Hindlimb muscle (tissue), 1 donor: ENCODE results near the gene INPP5K. TPM values are rescaled to one million over a fixed set of nuclear protein-coding genes. Genes with fewer than 3 reads are reported as not detected.
"Not testable (repeated sequence)": the region's sequence is repeated elsewhere in the genome, so short reads cannot be mapped to it uniquely, and the experiment has no call there.

Source experiments
- DNase-seq: peaks from one replicate; pipeline ENCODE4 v3.0.0-alpha.2; 2013
- polyA plus RNA-seq: library from polyadenylated mRNA; unstranded; fragments of 120-200 nt; gene quantifications from one replicate; pipeline ENCODE4 v1.2.1, GENCODE V29; 2013; ENCODE audit not compliant: insufficient read length

INPP5K gene
- polyA plus RNA-seq = 34.5 TPM

DNA sequence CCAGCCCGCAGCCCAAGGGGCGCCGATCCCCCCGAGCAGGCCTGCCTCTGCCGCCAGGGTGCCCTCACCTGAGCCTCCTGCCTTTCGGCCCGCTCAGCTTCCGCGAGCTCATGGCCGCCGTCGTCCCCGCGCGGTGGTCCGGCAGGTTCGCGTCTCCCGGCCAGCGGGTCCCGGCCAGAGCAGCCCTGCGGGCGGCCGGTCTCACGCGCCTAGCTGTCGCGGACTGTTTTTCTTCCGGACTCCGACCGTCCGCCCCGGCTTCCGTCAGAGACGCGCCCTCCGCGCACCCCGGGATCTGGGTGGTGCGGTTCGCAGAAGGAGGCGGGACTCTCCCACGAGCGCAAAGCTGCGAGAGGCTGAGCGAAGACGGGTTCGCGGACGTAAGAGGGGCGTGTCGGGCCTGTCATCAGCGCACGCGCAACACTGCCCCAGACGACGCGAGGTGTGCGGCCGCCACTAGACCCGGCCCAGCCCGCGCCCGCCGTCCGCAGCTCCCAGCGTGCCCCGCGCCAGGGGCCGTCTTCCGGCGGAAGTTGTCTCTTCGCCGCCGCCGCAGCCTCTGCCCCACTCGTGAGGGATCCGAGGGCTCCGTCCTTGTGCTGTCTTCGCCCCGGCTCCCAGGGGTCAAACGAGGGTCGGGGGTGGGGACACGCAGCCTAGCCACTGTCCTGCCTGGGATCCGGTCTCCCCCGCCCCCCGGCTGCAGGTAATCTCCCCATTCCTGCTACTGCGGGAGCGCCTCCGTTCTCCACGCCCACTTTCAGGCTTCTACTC lies at the start of gene INPP5K:
Gene INPP5K, minus strand, starts transcription at position 225 of the 774 bp plus-strand sequence. Its CDS starts 113 bp downstream, at position 112.
- peak; percentile 99 for DNase-seq

DNA sequence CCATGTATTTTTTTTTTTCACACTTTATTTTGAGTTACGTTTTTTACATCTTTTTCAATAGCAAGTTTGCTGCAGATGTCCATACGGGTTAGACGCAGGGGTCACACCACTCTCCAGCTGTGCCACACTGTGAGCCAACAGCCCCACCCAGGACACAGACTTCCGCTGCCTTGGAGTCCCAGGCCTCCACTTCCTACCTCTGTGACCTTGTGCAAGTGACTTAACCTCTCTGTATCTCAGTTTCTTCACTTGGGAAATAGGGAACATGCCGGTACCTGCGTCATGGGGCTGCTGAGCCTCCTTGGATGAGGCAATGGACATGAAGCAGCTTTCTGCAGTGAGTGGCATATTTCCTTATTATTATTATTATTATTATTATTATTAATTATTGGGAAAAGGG lies 49.5 kb upstream of the INPP5K start:
- DNase-seq = no peak

- DNase-seq = no peak
These were observed 47.6 kb upstream of the INPP5K start for GRCh38 chr17:1563786-1564613.

DNA sequence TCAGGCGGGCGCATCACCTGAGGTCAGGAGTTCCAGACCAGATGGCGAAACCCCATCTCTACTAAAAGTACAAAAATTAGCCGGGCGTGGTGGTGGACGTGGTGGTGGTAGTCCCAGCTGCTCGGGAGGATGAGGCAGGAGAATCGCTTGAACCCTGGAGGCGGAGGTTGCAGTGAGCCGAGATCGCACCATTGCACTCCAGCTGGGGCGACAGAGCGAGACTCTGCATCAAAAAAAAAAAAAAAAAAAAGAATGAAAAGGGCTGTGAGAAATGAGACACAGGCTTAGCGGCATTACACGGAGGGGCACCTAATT lies 47.0 kb upstream of the INPP5K start:
- DNase-seq = not testable (repeated sequence)

GRCh38 chr17:1562176-1562643 lies 45.8 kb upstream of the INPP5K start:
- no peak for DNase-seq

GRCh38 chr17:1561420-1562175 lies 45.2 kb upstream of the INPP5K start:
- DNase-seq = no peak

DNA sequence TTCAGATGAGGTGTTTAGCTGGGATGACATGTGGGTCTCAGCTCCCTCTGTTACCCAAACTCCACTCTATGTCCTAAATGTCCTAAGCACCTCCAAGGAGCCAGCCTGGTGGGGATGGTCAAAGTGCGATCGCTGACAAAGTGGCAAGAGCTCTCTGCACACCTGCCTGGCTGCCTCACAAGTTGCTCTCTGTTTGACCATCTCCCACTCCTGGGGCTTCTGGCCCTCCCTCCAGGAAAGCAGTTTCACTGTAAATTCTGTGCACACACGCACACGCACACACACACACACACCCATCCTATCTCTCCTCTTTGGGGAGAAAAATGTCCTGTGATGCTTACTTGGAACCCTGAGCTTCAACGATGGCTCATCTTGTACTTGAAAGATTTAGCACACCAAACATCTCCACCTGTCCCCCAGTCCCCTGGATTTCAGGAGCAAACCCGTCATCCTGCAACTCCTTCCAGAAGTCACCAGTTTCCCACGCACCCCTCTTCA lies 44.5 kb upstream of the INPP5K start:
- no peak for DNase-seq

- DNase-seq = no peak
These were observed 43.9 kb upstream of the INPP5K start for GRCh38 chr17:1560101-1560857.

DNA sequence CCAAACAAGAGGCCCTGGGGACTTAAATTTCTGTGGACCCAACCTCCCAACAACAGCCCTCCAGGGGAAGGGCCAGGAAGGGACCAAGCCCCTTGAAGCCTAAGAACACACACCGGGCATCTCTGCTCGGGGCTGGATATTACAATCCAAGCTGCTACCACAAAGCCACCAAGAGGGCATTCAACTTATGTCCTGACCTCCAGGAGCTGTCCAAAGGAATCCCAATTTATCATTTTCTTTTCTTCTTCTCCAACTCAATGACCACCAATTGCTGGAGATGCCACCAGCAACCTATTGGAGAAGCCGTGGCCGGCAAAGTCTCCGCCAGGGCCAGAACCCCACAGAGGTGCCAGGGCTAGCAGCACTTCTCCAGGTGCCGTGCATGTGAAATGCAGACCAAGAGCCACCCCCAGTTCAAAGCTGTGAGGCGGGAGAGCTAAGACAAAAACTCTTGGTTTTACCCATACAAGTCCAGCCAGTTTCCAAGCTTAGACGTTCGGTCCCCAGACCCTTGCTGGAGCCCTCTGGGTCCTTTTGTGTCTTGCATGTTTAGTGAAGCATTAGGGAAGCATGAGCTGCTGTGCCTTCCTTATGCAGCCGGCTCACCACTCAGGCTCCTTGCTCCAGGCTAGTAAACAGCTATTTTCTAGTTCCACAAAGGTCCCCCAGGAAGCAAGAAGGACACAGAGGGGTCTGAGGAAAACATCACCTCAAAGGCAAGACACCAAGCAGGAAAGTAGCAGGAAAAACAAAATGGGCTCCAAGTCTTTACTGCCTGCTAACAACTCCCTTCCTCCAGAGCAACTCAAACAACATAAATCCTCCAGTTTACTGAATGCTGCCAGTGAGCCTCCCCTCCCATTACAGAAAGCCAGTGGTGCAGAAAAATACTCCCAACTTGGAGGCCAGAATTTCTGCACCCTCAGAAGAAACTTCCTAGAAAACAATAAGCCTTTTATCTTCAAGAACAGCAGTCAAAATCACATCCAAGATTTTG lies 42.9 kb upstream of the INPP5K start:
- no peak for DNase-seq

DNA sequence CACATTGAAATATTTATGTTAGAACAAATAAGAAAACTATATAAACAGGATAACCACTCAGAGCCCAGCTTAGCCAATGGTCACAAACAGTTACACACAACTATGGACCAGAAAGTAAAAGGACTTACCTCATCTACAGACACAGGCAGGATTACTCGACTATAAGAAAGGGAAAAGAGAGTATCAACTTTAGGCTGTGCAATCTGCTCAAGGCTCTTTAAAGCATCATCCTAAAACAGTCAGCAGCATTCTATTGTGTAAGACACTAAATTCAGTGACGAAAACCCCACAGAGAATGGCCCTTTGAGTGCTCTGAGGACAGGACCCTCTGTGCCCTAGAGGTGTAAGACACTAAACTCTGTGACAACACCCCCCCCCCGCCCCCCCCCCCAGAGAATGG lies 42.0 kb upstream of the INPP5K start:
- no peak for DNase-seq

- DNase-seq = no peak
These were observed 41.1 kb upstream of the INPP5K start for GRCh38 chr17:1557355-1558095.

DNA sequence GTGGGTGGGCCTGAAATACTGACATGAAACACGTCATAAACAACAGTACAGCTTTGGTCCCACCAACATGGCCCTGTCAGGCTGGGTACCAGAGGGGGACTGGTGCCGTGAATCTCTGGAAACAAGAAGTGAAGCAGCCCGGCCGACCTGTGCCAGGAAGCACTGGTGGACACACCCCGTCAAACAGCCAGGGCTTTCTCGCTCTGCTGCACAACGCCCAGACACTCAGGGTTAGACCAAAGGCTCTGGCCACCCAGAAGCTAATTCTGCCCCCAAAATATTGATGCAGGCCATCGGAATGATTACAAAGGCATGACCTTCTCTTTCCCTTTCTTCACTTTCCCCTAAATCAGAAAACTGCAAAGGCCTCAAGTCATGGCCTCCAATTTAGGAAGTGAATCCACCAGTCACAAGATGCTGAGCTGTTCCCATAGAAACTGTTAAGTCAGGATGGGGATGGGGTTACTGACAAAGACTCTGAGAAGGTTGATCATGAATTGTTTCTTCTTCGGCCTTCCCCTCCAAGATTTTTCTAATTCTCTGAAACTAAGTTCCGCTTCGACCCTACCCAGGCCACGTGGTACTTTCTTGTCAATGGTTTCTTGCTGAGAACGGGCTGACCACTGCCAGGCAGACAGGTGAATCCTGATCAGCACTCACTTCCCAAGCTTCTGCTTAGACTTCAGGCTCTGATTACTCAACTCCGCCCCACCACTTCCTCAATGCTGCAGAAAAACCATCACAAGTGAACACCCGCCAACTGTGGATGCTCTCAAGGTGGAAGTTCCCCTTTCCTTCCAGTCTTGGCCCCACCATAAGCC lies 39.4 kb upstream of the INPP5K start:
- no peak for DNase-seq

DNA sequence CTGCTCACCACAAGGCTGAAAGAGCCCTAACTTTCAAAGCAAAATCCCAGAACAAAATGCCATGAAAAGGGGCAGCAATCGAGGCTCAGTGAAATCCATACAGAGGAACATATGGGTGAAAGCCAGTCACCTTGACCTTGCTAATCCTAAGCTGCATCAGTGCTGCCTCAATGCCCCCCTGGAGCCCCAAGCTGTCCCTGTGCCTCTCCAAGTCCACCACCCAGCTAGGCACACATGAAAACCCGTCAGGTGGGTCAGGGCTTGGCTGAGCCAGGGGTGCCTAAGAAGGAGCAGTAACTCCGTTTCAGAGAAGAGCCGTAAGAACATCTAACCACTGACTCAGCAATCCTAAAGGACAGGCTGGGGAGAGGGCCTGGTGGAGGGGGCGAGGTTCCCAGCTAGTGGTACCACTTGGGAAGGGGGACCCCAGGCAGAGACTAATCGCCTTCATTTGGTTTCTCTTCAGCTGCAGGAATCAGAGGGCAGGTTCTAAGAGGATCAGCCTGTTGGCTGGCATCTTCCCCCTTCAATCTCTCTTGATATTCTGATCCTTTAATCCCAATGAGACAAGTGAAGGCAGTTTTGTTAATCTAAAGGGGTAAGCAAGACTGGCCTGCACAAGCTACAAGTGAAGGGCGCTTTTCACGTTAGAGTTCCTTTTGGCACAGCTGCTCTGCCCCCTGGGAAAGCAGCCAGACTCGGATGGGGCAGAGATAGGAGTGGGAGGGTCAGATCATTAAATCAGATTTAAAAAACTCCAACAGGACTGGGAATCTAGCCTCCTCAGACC lies 38.5 kb upstream of the INPP5K start:
- no peak for DNase-seq

- DNase-seq = no peak
These were observed 37.2 kb upstream of the INPP5K start for GRCh38 chr17:1553354-1554266.

GRCh38 chr17:1552932-1553331 lies 36.5 kb upstream of the INPP5K start:
- no peak for DNase-seq

DNA sequence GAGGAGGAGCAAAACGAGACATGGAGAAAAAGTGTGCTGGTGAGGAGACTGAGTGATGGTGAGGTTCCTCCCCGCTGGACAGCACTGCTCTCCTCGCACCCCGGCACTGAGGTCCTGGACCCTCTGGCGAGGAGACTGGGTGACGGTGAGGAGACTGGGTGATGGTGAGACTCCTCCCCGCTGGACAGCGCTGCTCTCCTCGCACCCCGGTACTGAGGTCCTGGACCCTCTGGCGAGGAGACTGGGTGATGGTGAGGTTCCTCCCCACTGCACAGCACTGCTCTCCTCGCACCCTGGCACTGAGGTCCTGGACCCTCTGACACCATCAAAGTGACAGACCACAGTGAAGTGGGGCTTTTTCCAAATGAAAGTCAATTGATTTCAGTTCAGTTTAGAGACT lies 35.3 kb upstream of the INPP5K start:
- DNase-seq = no peak

- DNase-seq = no peak
These were observed 31.6 kb upstream of the INPP5K start for GRCh38 chr17:1548032-1548431.
